NK-92 (cell line): Measurements from ENCODE around the gene BTG1.

Experiments used
- DNase-seq: peaks from one replicate; lab custom pipeline; 2025; ENCODE audit not compliant: unreplicated experiment; lab: John Stamatoyannopoulos, UW

Gene BTG1

DNA sequence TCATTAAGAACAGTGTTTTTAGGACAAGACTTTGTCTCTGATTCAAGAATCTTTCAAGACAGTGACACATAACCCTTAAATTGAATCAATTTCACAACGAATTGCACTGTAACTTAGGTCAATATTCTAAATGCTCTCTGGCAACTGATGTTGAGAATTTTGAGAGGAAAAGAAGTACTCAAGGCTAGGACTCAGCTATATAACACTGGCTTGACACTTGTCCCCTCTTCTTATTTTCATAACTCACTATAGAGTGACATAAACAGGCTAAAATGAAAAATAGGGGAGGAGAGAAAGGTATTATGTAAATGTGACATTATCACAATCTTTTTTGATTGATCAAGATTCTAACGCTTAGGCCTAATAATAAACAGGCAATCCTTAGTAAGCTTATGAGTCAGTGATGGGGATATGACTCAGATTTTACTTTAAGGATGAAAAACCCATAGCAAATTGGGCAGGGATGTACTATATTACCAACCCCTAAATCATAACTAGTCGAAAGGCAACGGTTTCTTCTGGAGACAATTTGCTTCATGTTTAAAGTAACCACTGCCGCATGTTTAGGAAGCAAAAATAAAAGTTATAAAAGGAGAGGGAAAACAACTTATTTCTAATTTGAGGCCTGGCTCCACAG, 10.9 kb downstream of the BTG1 start:
- DNase-seq = no peak

DNA sequence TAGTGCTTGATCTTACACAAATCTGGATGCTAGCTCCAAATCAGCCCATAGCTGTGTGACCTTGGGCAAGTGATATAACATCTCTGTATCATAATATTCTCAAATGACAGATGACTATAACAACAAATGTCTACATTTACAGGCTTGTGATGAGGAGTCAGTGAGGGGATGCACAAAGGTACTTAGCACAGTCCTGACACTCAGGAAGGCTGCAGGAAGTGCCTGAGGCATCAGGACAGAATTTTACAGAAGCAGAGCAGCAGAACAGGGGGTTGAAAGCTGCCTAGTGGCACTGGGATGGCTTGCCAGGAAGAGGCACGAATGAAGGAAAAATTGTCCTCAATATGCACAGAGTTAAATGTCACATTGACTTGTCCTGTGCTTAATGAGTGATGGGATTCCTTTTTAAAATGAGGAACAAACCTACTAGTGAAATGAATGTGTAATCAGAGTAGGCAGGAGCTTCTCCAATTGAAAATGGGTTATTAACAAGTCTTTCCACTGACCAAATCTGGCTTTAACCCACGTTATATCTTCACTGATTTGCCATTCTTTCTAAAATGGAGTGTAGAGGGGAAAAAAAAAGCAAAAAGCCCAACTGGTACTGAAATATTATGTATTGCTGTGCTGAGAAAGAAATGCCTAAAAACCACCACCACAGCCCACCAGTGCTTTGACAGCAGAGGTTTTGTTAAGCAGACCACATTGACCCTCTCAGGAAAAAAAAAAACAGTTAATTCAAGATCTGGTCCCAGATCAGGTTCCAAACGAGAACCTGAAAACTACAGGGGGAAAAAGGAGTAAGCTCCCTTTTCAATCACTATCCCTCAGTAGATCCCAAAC, 11.6 kb downstream of the BTG1 start:
- no peak for DNase-seq

- no peak for DNase-seq
Observed at GRCh38 chr12:92133171-92133570, 12.5 kb downstream of the BTG1 start.

DNA sequence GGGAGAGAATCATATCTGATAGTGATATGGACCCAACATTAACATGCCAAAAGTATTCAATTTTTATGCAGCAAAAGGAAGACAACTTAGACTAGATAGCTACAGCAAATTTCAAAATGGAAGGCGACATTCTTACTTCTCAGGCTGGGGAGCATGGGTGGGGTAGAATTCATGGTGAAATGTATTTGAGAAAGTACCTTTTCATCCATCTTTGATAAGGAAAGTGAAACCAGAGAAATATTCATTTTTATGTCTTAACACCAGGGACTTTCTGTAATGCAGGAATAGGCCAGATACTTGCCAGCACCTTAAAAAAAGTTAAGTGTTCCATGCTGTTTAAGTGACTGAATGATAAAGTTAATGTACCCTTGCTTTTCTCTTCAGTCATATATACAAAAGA, 13.4 kb downstream of the BTG1 start:
- DNase-seq = no peak

DNA sequence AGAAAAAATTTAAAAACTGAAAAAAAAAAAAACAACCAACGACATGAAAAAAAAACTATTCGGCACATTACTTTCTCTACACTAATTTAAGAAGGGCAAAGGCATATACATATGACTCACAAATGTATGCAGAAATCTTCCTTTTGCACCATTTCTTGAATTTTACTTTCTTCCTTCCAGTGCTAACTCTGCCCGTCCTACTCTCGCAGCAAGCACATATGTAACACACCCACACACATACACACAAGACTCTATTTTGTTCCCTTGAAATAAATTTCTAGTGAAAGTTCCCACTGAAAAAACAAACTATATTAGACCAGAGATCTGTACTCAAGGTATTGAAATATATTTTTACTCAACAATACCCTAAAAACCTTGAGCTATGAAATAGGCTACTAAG, 14.6 kb downstream of the BTG1 start:
- DNase-seq = no peak

GRCh38 chr12:92129609-92130008, 16.0 kb downstream of the BTG1 start:
- DNase-seq = no peak

DNA sequence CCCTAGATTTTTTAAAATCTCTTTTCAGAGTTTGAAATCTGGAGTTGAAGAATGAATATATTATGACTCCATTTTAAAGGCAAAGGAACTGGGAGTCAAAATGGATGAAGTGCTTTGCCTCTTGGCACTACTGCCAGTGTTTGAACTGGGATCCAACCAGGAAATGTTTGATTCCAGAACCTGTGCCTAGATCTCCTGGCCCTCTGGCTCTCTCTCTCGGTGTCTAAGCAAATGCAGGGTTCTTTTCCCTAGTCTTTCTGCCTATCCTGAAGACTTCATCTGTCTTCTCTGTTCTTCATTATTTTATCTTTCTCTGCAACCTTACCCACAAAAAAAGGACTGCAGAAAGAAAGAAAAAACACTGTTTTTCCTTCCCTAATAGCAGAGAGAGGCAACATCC, 17.0 kb downstream of the BTG1 start:
- no peak for DNase-seq

DNA sequence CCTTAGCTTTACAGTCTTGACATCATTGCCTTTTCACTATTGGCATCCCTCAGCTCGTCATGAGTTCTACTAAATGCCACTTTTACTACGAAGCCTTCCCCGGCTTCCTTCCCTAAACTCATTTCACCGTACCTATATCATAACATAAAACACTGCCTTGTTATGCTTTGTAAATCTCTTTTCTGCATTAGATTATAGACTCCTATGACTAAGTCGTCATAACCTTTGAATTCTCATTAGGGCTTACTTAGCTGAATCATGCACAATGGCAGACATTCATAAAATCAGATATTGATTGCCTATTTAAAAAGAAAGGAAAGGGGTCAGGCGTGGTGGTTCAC, 21.0 kb downstream of the BTG1 start:
- DNase-seq = no peak

GRCh38 chr12:92123780-92124688, 21.6 kb downstream of the BTG1 start:
- DNase-seq = no peak

- no peak for DNase-seq
Observed at GRCh38 chr12:92122941-92123779, 22.5 kb downstream of the BTG1 start.

DNA sequence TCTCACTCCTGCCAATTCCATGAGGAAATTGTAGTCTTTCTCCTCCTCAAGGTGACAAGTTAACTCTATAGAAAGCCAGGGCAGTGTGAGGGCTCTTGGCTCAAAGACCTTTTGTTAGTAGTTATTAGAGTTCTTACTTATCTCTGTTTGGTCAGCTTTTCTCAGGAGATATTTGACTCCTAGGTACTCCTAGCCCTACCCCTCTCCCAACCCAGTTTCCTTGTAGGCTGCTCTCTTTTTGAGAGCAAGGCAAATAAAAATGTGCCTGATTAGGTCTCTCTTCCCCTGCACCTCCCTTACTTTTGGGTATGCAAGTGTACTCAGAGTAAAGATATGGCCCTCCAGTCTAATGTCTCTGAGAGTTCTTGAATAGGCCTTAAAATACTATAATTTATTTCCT, 23.8 kb downstream of the BTG1 start:
- no peak for DNase-seq

DNA sequence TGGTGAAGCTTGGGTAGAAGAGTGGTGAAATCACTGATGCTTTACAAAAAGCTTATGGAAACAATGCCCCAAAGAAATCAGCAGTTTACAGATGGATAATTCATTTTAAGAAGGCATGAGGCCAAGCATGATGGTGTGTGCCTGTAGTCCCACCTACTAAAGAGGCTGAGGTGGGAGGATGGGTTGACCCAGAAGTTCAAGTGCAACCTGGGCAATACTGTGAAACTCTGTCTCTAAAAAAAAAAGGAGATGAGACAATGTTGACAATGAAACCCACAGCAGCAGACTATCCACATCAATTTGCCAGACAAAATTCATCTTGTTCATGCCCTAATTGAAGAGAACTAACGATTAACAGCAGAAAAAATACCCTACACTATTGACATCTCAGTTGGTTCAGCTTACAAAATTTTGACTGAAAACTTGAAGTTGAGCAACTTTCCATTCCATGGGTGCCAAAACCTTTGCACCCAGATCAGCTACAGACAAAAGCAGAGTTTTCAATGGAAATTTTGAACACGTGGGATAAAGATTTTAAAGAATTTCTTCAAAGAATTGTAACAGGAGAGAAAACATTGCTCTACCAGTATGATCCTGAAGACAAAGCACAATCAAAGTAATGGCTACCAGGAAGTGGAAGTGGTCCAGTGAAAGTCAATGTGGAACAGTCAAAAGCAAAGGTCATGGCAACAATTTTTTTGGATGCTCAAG, 26.7 kb downstream of the BTG1 start:
- DNase-seq = no peak

DNA sequence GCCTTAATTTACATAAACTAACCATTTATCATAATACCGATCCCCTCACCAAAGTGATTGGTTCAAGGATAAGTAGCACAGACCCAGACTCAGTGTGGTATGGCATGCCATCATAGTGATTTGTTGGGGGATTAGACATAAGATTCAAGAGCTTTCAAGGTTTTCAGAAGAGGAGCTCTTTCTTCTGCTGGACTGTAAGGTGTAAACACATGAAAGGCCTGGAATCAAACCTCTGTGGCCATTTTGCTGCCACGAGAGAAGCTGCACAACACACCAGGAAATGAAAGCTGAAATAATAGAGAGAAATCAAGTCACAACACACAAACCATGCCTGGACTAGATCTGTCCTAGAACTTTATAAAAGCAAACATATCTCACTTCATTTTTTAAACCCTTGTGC, 30.8 kb downstream of the BTG1 start:
- no peak for DNase-seq

GRCh38 chr12:92111256-92111655, 34.4 kb downstream of the BTG1 start:
- no peak for DNase-seq

- no peak for DNase-seq
Observed at GRCh38 chr12:92110083-92110640, 35.5 kb downstream of the BTG1 start.

GRCh38 chr12:92109613-92110012, 36.0 kb downstream of the BTG1 start:
- DNase-seq = no peak

DNA sequence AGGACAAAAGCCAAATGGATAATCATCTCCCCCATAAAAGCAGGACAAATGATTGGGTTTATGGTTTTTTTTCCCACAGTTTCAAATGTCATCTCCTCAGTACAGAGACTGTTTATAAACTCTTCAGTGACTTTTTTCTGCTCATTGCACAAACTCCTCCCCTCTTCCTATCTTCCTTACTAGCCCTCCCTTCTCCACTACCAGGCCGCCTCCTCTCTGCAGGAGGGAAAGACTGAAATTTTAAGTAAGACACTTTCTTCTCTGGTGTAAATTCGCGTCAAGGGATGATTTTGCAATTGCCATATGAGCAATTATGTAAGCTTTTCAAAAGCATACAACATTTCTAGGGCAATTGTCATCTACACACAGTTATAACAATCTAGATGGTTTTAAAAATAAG, 37.0 kb downstream of the BTG1 start:
- DNase-seq = no peak

DNA sequence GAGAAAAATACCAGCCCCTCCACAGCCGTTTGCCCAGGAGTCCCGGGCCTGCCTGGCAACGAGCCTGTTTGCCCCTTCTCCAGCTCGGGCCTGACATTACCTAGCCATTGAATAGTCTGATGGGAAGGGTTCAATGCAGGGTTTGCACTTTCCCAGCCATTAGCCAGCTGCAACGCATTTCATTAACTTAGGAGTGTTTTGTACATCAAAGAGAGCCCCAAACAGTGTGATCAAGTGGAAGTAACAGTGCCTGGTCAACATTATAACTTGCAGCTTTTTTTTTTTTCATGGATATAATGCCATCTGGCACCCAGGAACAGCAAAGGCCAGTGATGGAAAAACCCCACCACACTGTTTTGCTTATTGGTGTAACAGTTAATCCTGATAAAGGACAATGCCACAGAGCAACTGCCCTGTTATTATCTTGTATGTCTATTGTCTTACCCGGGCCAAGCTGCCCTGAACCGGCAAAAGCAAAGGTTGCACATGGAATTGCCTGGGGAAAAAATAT, 38.0 kb downstream of the BTG1 start:
- DNase-seq = no peak

DNA sequence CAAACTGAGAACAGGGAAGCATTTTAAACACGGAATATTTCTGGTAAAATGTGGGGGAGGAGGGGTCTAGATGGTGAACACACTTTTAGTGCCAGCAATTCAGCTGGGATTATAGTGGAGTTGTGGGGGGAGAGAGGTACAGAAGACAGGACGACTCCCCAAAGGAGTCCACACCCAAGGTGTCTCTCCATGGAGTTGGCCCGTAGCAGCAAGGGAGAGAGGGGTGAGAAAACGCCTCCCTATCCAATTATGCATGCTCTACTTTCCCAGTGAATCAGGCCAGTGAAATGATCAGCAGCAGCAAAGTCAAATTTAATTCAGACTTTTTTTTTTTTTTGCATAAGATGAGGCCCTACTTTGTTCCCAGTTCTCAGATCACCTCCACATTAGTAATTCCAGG, 38.6 kb downstream of the BTG1 start:
- no peak for DNase-seq

DNA sequence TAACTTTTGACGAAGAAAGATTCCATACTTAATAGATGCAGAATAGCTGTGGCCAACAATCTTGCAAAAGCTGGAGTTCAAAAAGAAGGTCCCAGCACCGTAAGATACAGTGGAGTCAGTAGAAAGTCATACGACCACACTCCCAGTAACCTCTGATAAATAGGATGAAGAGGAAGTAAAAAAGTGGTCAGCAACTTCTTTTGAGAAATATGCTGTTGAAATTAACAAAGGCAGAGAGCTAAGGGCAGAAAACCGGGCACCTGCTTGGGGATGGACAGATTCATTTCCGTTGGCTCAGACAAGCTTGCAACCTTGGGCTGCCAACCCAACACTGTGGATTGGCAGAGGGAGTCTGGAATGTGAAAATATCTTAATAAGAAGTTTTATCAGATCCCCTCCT, 40.0 kb downstream of the BTG1 start:
- no peak for DNase-seq
